H1 (cell line): Measurements from ENCODE around the gene UBP1. TPM values are rescaled to one million over a fixed set of nuclear protein-coding genes. Genes with fewer than 3 reads are reported as not detected.

ENCODE experiments used
- CTCF ChIA-PET: fragments of 300-600 bp; sonication (Branson Sonifier 250); formaldehyde crosslinking; loops from one replicate; lab custom pipeline; 2021; ENCODE audit not compliant: partially characterized antibody; lab: Charles Lee
- POLR2A ChIA-PET: fragments of 300-600 bp; sonication (Branson Sonifier 250); formaldehyde crosslinking; loops from one replicate; lab custom pipeline; 2021; ENCODE audit warnings: inconsistent platforms; ENCODE audit not compliant: partially characterized antibody; lab: Charles Lee
- DNase-seq, 2 experiments: peaks; one replicate each; pipeline versions ENCODE4 v3.0.0 to v3.0.0-alpha.2; 2010 to 2022; ENCODE audit warnings: low spot score in 2 of 2, low read depth in 1 of 2, mixed read lengths in 1 of 2
- FAIRE-seq: peaks from 2 replicates; lab custom pipeline; 2011; peaks lifted over from hg19 to GRCh38; lab: Jason Lieb, UNC
- H2AFZ ChIP-seq: 2 replicates; pipeline ENCODE4 v1.8.1; 2012; ENCODE audit warnings: low read length, inconsistent platforms
- H2AK5ac ChIP-seq: 2 replicates; pipeline ENCODE4 v1.6.1; 2013; ENCODE audit warnings: low read depth, low read length
- H2BK120ac ChIP-seq: replicated peaks from 2 replicates; pipeline ENCODE3; 2013; ENCODE audit warnings: low read depth, low read length, inconsistent platforms
- H2BK12ac ChIP-seq: 2 replicates; pipeline ENCODE4 v1.6.1; 2013; ENCODE audit warnings: low read depth, low read length
- H2BK15ac ChIP-seq: 2 replicates; pipeline ENCODE4 v1.6.1; 2013; ENCODE audit warnings: low read length
- H2BK20ac ChIP-seq: 2 replicates; pipeline ENCODE4 v1.6.1; 2013; ENCODE audit warnings: low read length
- H2BK5ac ChIP-seq: 2 replicates; pipeline ENCODE4 v1.6.1; 2013; ENCODE audit warnings: low read depth, low read length
- H3K14ac ChIP-seq: 2 replicates; pipeline ENCODE4 v1.6.1; 2013; ENCODE audit warnings: inconsistent platforms; ENCODE audit not compliant: insufficient read length
- H3K18ac ChIP-seq: 2 replicates; pipeline ENCODE4 v1.6.1; 2013; ENCODE audit warnings: low read length; ENCODE audit errors: extremely low read depth
- H3K23ac ChIP-seq: 2 replicates; pipeline ENCODE4 v1.6.1; 2013; ENCODE audit warnings: inconsistent platforms; ENCODE audit not compliant: insufficient read length
- H3K23me2 ChIP-seq: 2 replicates; pipeline ENCODE4 v1.6.1; 2013; ENCODE audit warnings: low read depth, low read length
- H3K27ac ChIP-seq: 2 replicates; pipeline ENCODE4 v1.6.1; 2011; ENCODE audit warnings: low read depth, low read length, inconsistent platforms
- H3K27me3 ChIP-seq, 4 experiments: replicated peaks in 1 of 4; 1 replicate in 1 of 4; 2 replicates in 3 of 4; pipeline versions ENCODE4 v1.6.1 to v1.8.1; 2011 to 2013; ENCODE audit warnings: low read length in 3 of 4, mild to moderate bottlenecking in 3 of 4, inconsistent platforms in 2 of 4, mixed read lengths in 2 of 4, moderate library complexity in 1 of 4; ENCODE audit not compliant: control insufficient read depth in 3 of 4, insufficient read depth in 3 of 4; ENCODE audit errors: extremely low read depth in 1 of 4
- H3K36me3 ChIP-seq, 4 experiments: 2 replicates each; pipeline versions ENCODE4 v1.6.1 to v1.8.1; 2011 to 2013; ENCODE audit warnings: mild to moderate bottlenecking in 4 of 4, low read length in 3 of 4, moderate library complexity in 2 of 4, control low read depth in 1 of 4, inconsistent platforms in 1 of 4; ENCODE audit not compliant: insufficient read depth in 4 of 4, control insufficient read depth in 2 of 4
- H3K4ac ChIP-seq: replicated peaks from 2 replicates; pipeline ENCODE3; 2013; ENCODE audit warnings: low read length, low read depth, mixed read lengths, inconsistent platforms; ENCODE audit not compliant: insufficient read length
- H3K4me1 ChIP-seq, 4 experiments: replicated peaks in 1 of 4; 1 replicate in 1 of 4; 2 replicates in 3 of 4; pipeline versions ENCODE4 v1.6.1 to v1.8.1; 2011 to 2013; ENCODE audit warnings: low read length in 3 of 4, inconsistent platforms in 2 of 4, mixed read lengths in 1 of 4; ENCODE audit not compliant: insufficient read depth in 4 of 4, control insufficient read depth in 3 of 4
- H3K4me2 ChIP-seq, 2 experiments: 2 replicates each; pipeline versions ENCODE4 v1.6.1 to v1.8.1; 2011 to 2013; ENCODE audit warnings: low read depth in 2 of 2, low read length in 2 of 2, control low read depth in 1 of 2, inconsistent platforms in 1 of 2, mild to moderate bottlenecking in 1 of 2; ENCODE audit not compliant: insufficient read depth in 1 of 2
- H3K4me3 ChIP-seq, 4 experiments: fragments of 200-600, 300-600 bp in 1 of 4; sonication (generic), shearing (Covaris generic), sonication (Bioruptor Twin) in 1 of 4; 2 replicates each; pipeline versions ENCODE4 v1.5.1 to v1.8.1; 2011 to 2016; ENCODE audit warnings: low read length in 4 of 4, low read depth in 3 of 4, control low read depth in 2 of 4, inconsistent platforms in 2 of 4, mild to moderate bottlenecking in 2 of 4, mixed read lengths in 1 of 4, moderate library complexity in 1 of 4; ENCODE audit not compliant: insufficient read depth in 2 of 4; ENCODE audit errors: extremely low read depth in 1 of 4
- H3K56ac ChIP-seq: replicated peaks from 2 replicates; pipeline ENCODE3; 2013; ENCODE audit warnings: low read depth, mild to moderate bottlenecking, mixed read lengths, low read length, inconsistent platforms; ENCODE audit not compliant: insufficient read length
- H3K79me1 ChIP-seq: 2 replicates; pipeline ENCODE4 v1.6.1; 2013; ENCODE audit warnings: low read depth, low read length, control low read depth
- H3K79me2 ChIP-seq, 2 experiments: 2 replicates each; pipeline versions ENCODE4 v1.6.1 to v1.8.1; 2012 to 2013; ENCODE audit warnings: low read length in 2 of 2, mild to moderate bottlenecking in 2 of 2, inconsistent platforms in 1 of 2; ENCODE audit not compliant: insufficient read depth in 2 of 2, control insufficient read depth in 1 of 2
- H3K9ac ChIP-seq, 4 experiments: replicated peaks in 1 of 4; 1 replicate in 1 of 4; 2 replicates in 3 of 4; pipeline versions ENCODE4 v1.6.1 to v1.8.1; 2011 to 2013; ENCODE audit warnings: low read depth in 3 of 4, low read length in 3 of 4, control low read depth in 2 of 4, mild to moderate bottlenecking in 2 of 4, moderate library complexity in 2 of 4, inconsistent platforms in 1 of 4; ENCODE audit errors: extremely low read depth in 1 of 4
- H3K9me3 ChIP-seq, 2 experiments: 2 replicates each; pipeline versions ENCODE4 v1.6.1 to v1.8.1; 2012 to 2013; ENCODE audit warnings: mild to moderate bottlenecking in 2 of 2, moderate library complexity in 2 of 2, control low read depth in 1 of 2, inconsistent platforms in 1 of 2, low read depth in 1 of 2, low read length in 1 of 2, mixed read lengths in 1 of 2; ENCODE audit not compliant: insufficient read depth in 2 of 2
- H4K20me1 ChIP-seq, 2 experiments: replicated peaks in 1 of 2; 2 replicates each; pipeline versions ENCODE3 to v1.8.1; 2011 to 2013; ENCODE audit warnings: inconsistent platforms in 2 of 2, low read length in 2 of 2, mild to moderate bottlenecking in 1 of 2; ENCODE audit not compliant: insufficient read depth in 2 of 2, control insufficient read depth in 1 of 2
- H4K5ac ChIP-seq: 2 replicates; pipeline ENCODE4 v1.6.1; 2013; ENCODE audit warnings: low read length, low read depth, mixed read lengths, inconsistent platforms; ENCODE audit not compliant: insufficient read length
- H4K8ac ChIP-seq: 2 replicates; pipeline ENCODE4 v1.8.0; 2013; ENCODE audit warnings: mild to moderate bottlenecking, moderate library complexity, low read length, inconsistent platforms; ENCODE audit not compliant: insufficient read depth; ENCODE audit errors: extremely low read depth
- H4K91ac ChIP-seq: replicated peaks from 2 replicates; pipeline ENCODE3; 2013; ENCODE audit warnings: low read length, mixed read lengths, inconsistent platforms; ENCODE audit not compliant: insufficient read length
- BRCA1 ChIP-seq: IDR thresholded peaks from 2 replicates; pipeline ENCODE4 v1.6.1; 2012; ENCODE audit warnings: low read depth, low read length, improper control_type of control experiment
- CBX5 ChIP-seq: fragments of 300-800, 300-1000 bp; sonication (generic); IDR thresholded peaks from 2 replicates; pipeline ENCODE4 v1.7.1; 2016; ENCODE audit warnings: antibody characterized with exemption, low read length, low read depth
- CHD2 ChIP-seq: IDR thresholded peaks from 2 replicates; pipeline ENCODE4 v1.6.1; 2012; ENCODE audit warnings: low read length, improper control_type of control experiment
- EGR1 ChIP-seq: IDR thresholded peaks from 2 replicates; pipeline ENCODE4 v1.6.1; 2011; ENCODE audit warnings: low read depth, low read length, borderline replicate concordance
- HDAC2 ChIP-seq, 2 experiments: fragments of 300-600 bp in 1 of 2; sonication (generic) in 1 of 2; IDR thresholded peaks; 2 replicates each; pipeline ENCODE4 v1.6.1; 2011 to 2012; ENCODE audit warnings: low read depth in 2 of 2, low read length in 2 of 2, mild to moderate bottlenecking in 2 of 2, moderate library complexity in 2 of 2, borderline replicate concordance in 1 of 2, inconsistent platforms in 1 of 2
- KDM5A ChIP-seq: fragments of 200-600 bp; IDR thresholded peaks from 2 replicates; pipeline ENCODE4 v1.7.1; 2012; ENCODE audit warnings: mild to moderate bottlenecking, low read length, inconsistent platforms, mixed read lengths
- MAFK ChIP-seq: IDR thresholded peaks from 2 replicates; pipeline ENCODE4 v1.6.1; 2012; ENCODE audit warnings: low read depth, mild to moderate bottlenecking, improper control_type of control experiment, low read length
- MAX ChIP-seq: IDR thresholded peaks from 2 replicates; pipeline ENCODE4 v1.6.1; 2012; ENCODE audit warnings: inconsistent platforms
- NANOG ChIP-seq: IDR thresholded peaks from 2 replicates; pipeline ENCODE4 v1.6.1; 2011; ENCODE audit warnings: low read length, low read depth, mild to moderate bottlenecking, inconsistent platforms; ENCODE audit not compliant: insufficient read depth, poor library complexity, severe bottlenecking
- RBBP5 ChIP-seq: IDR thresholded peaks from 2 replicates; pipeline ENCODE4 v1.7.1; 2012; ENCODE audit warnings: low read depth, mild to moderate bottlenecking, inconsistent platforms, low read length, moderate library complexity, borderline replicate concordance
- SIRT6 ChIP-seq: IDR thresholded peaks from one replicate; pipeline ENCODE4 v1.7.1; 2012; ENCODE audit warnings: low read length, inconsistent platforms
- SP2 ChIP-seq: IDR thresholded peaks from 2 replicates; pipeline ENCODE4 v1.6.1; 2012; ENCODE audit warnings: mild to moderate bottlenecking, low read length, inconsistent platforms
- SP4 ChIP-seq: IDR thresholded peaks from 2 replicates; pipeline ENCODE4 v1.6.1; 2012; ENCODE audit warnings: low read length, inconsistent platforms
- TAF1 ChIP-seq: IDR thresholded peaks from 2 replicates; pipeline ENCODE4 v1.6.1; 2011; ENCODE audit warnings: mild to moderate bottlenecking, low read depth, low read length
- TEAD4 ChIP-seq: IDR thresholded peaks from 2 replicates; pipeline ENCODE4 v1.6.1; 2012; ENCODE audit warnings: low read depth, low read length, inconsistent platforms, mixed read lengths
- WGBS, 2 experiments: shearing (Covaris generic) in 1 of 2; methylation state at CpG; one replicate each; pipeline versions ENCODE4 v1.1.6 to v1.1.7; 2013 to 2015; ENCODE audit warnings: low lambda C conversion rate in 2 of 2, mixed read lengths in 2 of 2, inconsistent platforms in 1 of 2, low coverage in 1 of 2, missing lambda C conversion rate in 1 of 2; ENCODE audit not compliant: insufficient replicate concordance in 2 of 2, insufficient coverage in 1 of 2, insufficient read length in 1 of 2; ENCODE audit errors: extremely low coverage in 1 of 2, missing lambda C conversion rate in 1 of 2; 5-methylcytosine and 5-hydroxymethylcytosine counted together
- polyA plus RNA-seq, 7 experiments: library from polyadenylated mRNA; depleted of rRNA in 3 of 7; stranded (reverse) in 5 of 7; unstranded in 2 of 7; fragments of >200 nt in 5 of 7; fragments of 200-250 nt in 2 of 7; gene quantifications; 1 replicate in 5 of 7; 2 replicates in 1 of 7; 4 replicates in 1 of 7; pipeline versions ENCODE4 v1.2.1 to v1.2.3, GENCODE V29; 2011 to 2013; ENCODE audit warnings: missing spikeins in 2 of 7, mixed read lengths in 2 of 7
- total RNA-seq: library from RNA; stranded (reverse); fragmentation: NEBNext Ultra II Directional; extraction: Animal tissue kit (Norgen Biotek cat#: 25700); gene quantifications from 2 replicates; pipeline ENCODE4 v1.2.1, GENCODE V29; 2021

UBP1 gene
- total and polyA plus RNA-seq, 2 of the 8 experiments (the other 6 are each of a cell fraction or from before 2014, with no cell fraction given): 47.3 to 71.9 TPM

- H4K20me1 ChIP-seq: no peaks in the 10 kb centered on the region
- no peaks in the 10 kb centered on the region for H3K4me1 ChIP-seq
- no peak overlapping the region for H3K27ac ChIP-seq
- H2AK5ac ChIP-seq: no peak overlapping the region
- no peak overlapping the region for H4K8ac ChIP-seq
- H3K79me1 ChIP-seq: no peaks in the 10 kb centered on the region
- no peak overlapping the region for H3K56ac ChIP-seq
- FAIRE-seq (no peak), DNase-seq (no peak)
- no peak overlapping the region for H3K23ac ChIP-seq
- H2BK12ac ChIP-seq: no peak overlapping the region
- ChIA-PET CTCF (interaction anchor here (0.6 to 3.0 kb wide), 5 partner anchors 8 to 969 kb away, joined by 3 to 27 read pairs (median 4); no protein-coding TSS in a partner anchor), POLR2A (no interaction called here)
- no peaks in the 10 kb centered on the region for H3K9me3 ChIP-seq
- WGBS, 2 experiments: 88% methylated on average over 10 of the region's 10 CpGs; no CpG with 5 or more reads in 1 of the 2 experiments
- no peaks in the 10 kb centered on the region for H3K23me2 ChIP-seq
- H4K91ac ChIP-seq: no peak overlapping the region
- no peak overlapping the region for H3K4me3 ChIP-seq
- H4K5ac ChIP-seq: no peak overlapping the region
- H2AFZ ChIP-seq: no peak overlapping the region
- H3K79me2 ChIP-seq: no peaks in the 10 kb centered on the region
- H2BK5ac ChIP-seq: no peak overlapping the region
- H3K27me3 ChIP-seq: no peaks in the 10 kb centered on the region
- H2BK20ac ChIP-seq: no peak overlapping the region
- no peak overlapping the region for H3K18ac ChIP-seq
- H3K14ac ChIP-seq: no peak overlapping the region
- no peak overlapping the region for H3K4ac ChIP-seq
- H3K4me2 ChIP-seq: no peak overlapping the region
- no peak overlapping the region for H2BK15ac ChIP-seq
- no peaks in the 10 kb centered on the region for H3K36me3 ChIP-seq
- no peak overlapping the region for H3K9ac ChIP-seq
- H2BK120ac ChIP-seq: no peak overlapping the region
- TF ChIP-seq MAX (no peak), SP4 (no peak), RBBP5 (no peak), HDAC2 (IDR thresholded peaks at IDR 0.05; ENCODE audit: borderline replicate concordance in 1 of 2, low read depth in 2 of 2, low read length in 2 of 2) (no peak), CBX5 (no peak), KDM5A (no peak), MAFK (no peak), TEAD4 (no peak), NANOG (no peak), SP2 (no peak), TAF1 (no peak), CHD2 (no peak), BRCA1 (no peak), SIRT6 (no peak), EGR1 (no peak)
Measured at GRCh38 chr3:33364531-33365128, 75.6 kb downstream of the UBP1 start.
